DMS53 treated with DMSO at 0.1 percent for 48 hours (cell line): ENCODE measurements around the gene GPR35.

ENCODE experiments used
- DNase-seq: peaks from one replicate; lab custom pipeline; 2025; ENCODE audit not compliant: unreplicated experiment; lab: John Stamatoyannopoulos, UW

The GPR35 gene

DNA sequence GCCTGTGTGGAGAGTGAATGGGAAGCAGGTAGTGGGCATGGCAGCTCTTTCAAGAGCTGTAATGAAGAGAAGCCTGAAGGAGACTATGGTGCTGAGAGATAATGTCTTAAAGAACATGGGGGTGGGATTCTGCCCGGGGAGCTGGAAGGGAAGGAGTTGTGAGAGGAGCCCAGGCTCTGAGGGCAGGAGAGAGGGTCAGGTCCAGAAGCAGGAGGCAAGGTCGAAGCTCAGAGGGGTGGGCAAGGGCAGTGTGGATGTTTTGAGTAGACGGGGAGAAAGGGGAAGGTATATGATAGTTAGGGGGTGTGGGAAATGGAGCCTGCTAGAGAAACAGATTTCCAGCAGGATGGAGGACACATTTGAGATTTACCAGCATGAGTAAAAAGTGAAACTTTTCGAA, 36.6 kb upstream of the GPR35 start:
- no peak for DNase-seq

GRCh38 chr2:240589375-240589774, 35.9 kb upstream of the GPR35 start:
- DNase-seq = no peak

- DNase-seq = no peak
Observed at GRCh38 chr2:240589850-240590525, 35.3 kb upstream of the GPR35 start.

DNA sequence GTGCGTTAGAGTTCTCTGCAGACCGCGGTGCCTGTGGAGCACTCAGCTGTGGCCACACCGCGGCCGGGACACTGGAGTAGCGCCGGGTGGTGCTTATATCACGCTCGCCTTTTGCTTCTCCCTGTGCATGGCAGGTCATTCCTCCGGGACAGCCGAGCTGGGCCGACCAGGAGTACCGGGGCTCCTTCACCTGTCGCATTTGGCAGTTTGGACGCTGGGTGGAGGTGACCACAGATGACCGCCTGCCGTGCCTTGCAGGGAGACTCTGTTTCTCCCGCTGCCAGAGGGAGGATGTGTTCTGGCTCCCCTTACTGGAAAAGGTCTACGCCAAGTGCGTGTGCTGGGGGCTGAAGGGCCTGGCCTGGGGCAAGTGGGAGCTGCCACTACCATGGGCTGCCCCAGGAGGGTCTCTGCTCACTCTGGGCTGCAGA, 34.6 kb upstream of the GPR35 start:
- DNase-seq = no peak

GRCh38 chr2:240591226-240591625, 34.1 kb upstream of the GPR35 start:
- no peak for DNase-seq

- no peak for DNase-seq
Observed at GRCh38 chr2:240591784-240592183, 33.5 kb upstream of the GPR35 start.

GRCh38 chr2:240593026-240593702, 32.1 kb upstream of the GPR35 start:
- DNase-seq = no peak

- no peak for DNase-seq
Observed at GRCh38 chr2:240593703-240594451, 31.4 kb upstream of the GPR35 start.

GRCh38 chr2:240594511-240595380, 30.5 kb upstream of the GPR35 start:
- no peak for DNase-seq

GRCh38 chr2:240595381-240596079, 29.8 kb upstream of the GPR35 start:
- DNase-seq = peak; percentile 12

DNA sequence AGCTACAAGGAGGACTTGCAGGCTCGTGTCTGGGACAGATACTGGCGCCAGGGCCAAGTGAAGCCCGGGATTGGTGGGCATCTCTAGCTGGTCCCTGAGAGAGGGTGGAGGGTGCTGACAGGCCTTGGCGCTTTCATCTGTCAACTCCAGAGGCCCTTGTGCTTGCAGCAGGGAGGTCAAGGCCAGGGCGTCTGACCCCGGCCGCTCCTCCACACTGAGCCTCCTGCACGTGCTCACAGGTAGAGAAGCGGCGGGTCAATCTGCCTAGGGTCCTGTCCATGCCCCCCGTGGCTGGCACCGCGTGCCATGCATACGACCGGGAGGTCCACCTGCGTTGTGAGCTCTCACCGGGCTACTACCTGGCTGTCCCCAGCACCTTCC, 29.2 kb upstream of the GPR35 start:
- DNase-seq = no peak

DNA sequence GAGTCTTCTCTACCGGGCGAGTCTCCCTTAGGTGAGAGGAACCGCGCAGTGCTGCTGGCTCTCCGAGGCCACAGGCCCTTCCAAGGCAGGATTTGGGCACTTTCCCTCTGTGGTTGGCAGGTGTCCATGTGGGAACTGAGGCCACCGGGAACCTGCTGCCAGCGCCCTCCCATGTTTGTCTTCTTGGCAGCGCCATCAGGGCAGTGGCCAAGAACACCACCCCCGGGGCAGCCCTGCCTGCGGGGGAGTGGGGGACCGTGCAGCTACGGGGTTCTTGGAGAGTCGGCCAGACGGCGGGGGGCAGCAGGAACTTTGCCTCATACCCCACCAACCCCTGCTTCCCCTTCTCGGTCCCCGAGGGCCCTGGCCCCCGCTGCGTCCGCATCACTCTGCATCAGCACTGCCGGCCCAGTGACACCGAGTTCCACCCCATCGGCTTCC, 28.8 kb upstream of the GPR35 start:
- DNase-seq = no peak

GRCh38 chr2:240597054-240597418, 28.2 kb upstream of the GPR35 start:
- DNase-seq = no peak

GRCh38 chr2:240597419-240598181, 27.7 kb upstream of the GPR35 start:
- DNase-seq = no peak

- DNase-seq = no peak
Observed at GRCh38 chr2:240598311-240598911, 26.9 kb upstream of the GPR35 start.

GRCh38 chr2:240599141-240599583, 26.1 kb upstream of the GPR35 start:
- DNase-seq = no peak

GRCh38 chr2:240600451-240600961, 24.8 kb upstream of the GPR35 start:
- DNase-seq = no peak

DNA sequence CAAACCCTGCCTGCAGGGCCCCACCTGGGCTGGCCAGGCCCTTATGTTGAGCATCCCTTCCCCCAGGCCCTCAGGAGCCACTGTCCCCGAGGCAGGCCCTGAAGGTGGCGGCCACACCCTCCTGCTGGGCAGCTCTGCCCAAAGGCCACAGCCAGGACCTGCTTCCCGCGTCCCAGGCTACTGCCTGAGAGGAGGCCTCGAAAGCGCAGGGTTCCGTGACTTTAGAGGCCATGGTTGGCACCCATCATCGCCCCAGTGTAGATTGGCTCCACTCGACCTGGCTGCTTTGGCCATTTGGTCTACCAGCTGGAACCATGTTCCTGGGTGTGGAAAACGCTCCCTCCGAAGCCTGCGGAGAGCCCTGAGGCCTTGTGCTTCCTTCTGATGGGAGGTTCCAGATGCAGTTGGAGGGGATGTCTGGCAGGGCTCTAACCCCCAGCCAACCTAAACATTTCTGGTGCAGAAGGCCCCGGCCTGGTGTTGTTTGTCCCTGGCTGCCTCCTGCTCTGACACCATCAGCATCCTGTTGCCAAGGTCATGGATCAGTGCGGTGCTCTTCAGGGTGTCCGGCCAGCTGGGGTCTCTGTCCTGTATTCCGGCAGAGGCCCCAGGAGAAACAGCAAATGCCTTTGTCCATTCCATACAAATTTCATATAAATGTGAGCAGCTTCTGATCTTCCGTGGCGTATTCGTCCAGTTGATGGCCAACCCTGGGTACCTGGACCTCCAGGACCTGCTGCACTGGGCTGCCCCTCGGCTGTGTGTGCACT, 24.0 kb upstream of the GPR35 start:
- no peak for DNase-seq

DNA sequence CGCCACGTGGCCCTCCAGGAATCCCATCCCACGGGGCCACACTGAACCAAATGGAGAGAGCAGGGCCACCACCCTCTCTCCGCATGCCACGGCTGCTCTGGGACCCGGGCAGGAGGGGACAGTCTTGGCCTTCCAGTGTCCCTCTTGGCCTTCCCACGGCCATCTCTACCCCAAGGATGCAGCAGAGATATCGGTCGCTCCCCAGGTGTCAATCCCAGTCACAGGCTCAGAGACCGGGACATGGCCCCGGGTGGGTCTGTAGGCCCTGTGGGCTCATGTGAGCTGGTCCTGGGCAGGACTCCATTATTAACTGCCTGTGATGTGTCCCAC, 23.5 kb upstream of the GPR35 start:
- DNase-seq = no peak
